ACC112 (cell line): ENCODE results near the gene TEPSIN.

Source experiments
- H2AFZ ChIP-seq: fragments of 200-600 bp; sonication (generic); one replicate; pipeline ENCODE4 v1.6.0; 2017; ENCODE audit warnings: antibody characterized with exemption, low read length; ENCODE audit not compliant: unreplicated experiment
- H3K27ac ChIP-seq: fragments of 200-600 bp; sonication (generic); 2 replicates; pipeline ENCODE4 v1.5.1; 2014; ENCODE audit warnings: low read depth, mild to moderate bottlenecking, antibody characterized with exemption, low read length, moderate library complexity
- H3K27me3 ChIP-seq: fragments of 200-600 bp; sonication (generic); 2 replicates; pipeline ENCODE4 v1.6.1; 2014; ENCODE audit warnings: mild to moderate bottlenecking, antibody characterized with exemption, low read length, moderate library complexity, mixed read lengths; ENCODE audit not compliant: insufficient read depth
- H3K36me3 ChIP-seq: fragments of 200-600 bp; sonication (generic); 2 replicates; pipeline ENCODE4 v1.6.1; 2016; ENCODE audit warnings: mild to moderate bottlenecking, antibody characterized with exemption, low read length, moderate library complexity, mixed read lengths; ENCODE audit not compliant: insufficient read depth
- H3K4me1 ChIP-seq: fragments of 200-600 bp; sonication (generic); one replicate; pipeline ENCODE4 v1.6.1; 2016; ENCODE audit warnings: low read length, mixed read lengths; ENCODE audit not compliant: insufficient read depth, unreplicated experiment, control insufficient read depth
- H3K4me3 ChIP-seq: fragments of 200-600 bp; sonication (generic); 2 replicates; pipeline ENCODE4 v1.5.1; 2014; ENCODE audit warnings: mild to moderate bottlenecking, low read depth, low read length
- H3K79me2 ChIP-seq: fragments of 200-600 bp; sonication (generic); one replicate; pipeline ENCODE4 v1.6.0; 2016; ENCODE audit warnings: low read length; ENCODE audit not compliant: control insufficient read depth, unreplicated experiment, insufficient read depth

Gene TEPSIN

DNA sequence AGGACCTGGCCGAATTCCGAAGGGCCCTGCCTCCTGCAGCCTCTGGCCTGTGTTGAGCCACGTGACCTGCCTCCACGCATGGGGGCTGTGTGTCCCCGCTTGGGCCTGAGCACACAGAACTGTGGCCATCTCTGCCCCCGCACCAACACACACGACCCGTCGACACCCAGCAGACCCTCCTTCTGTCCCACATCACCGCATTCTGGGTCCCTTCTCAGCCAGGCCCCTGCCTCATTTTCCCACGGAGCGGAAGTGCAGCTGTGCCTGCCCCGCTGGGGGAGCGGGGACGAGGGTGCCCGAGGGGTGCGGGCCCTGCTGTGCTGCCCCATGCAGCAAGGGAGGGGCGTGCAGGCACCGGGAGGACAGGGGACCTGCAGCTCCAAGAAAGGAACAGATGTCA lies 18.7 kb upstream of the TEPSIN start:
- H3K36me3 ChIP-seq = no peaks in the 10 kb centered on the region
- H2AFZ ChIP-seq = no peak overlapping the region
- no peak overlapping the region for H3K4me3 ChIP-seq
- peaks cover 9% of the 10 kb centered on the region for H3K4me1 ChIP-seq
- H3K79me2 ChIP-seq = no peaks in the 10 kb centered on the region
- no peaks in the 10 kb centered on the region for H3K27me3 ChIP-seq
- no peak overlapping the region for H3K27ac ChIP-seq

DNA sequence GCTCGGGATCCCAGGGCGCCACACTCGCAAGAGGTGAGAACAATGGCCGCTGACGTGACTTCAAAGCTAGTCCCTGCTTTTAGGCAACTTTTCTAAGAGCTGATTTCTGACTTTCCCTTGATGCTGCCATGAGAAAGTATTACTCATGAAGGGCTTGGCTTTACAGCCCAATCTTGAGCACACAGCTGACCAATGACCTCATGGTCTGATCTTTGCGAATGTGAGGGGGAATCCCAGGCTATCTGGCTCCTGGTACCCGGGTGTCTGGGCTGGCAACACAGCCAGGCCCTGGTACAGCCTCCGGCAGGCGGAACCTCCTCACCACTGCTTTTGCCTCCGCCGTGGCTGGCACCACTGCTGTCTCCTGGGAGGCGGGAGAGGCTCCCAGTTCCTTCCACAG lies 17.8 kb upstream of the TEPSIN start:
- peak overlapping the region; percentile 33; the same call in 1 of the 2 replicates for H3K27ac ChIP-seq
- no peaks in the 10 kb centered on the region for H3K36me3 ChIP-seq
- no peaks in the 10 kb centered on the region for H3K27me3 ChIP-seq
- peaks cover 9% of the 10 kb centered on the region for H3K4me1 ChIP-seq
- no peak overlapping the region for H3K4me3 ChIP-seq
- no peak overlapping the region for H2AFZ ChIP-seq
- no peaks in the 10 kb centered on the region for H3K79me2 ChIP-seq

DNA sequence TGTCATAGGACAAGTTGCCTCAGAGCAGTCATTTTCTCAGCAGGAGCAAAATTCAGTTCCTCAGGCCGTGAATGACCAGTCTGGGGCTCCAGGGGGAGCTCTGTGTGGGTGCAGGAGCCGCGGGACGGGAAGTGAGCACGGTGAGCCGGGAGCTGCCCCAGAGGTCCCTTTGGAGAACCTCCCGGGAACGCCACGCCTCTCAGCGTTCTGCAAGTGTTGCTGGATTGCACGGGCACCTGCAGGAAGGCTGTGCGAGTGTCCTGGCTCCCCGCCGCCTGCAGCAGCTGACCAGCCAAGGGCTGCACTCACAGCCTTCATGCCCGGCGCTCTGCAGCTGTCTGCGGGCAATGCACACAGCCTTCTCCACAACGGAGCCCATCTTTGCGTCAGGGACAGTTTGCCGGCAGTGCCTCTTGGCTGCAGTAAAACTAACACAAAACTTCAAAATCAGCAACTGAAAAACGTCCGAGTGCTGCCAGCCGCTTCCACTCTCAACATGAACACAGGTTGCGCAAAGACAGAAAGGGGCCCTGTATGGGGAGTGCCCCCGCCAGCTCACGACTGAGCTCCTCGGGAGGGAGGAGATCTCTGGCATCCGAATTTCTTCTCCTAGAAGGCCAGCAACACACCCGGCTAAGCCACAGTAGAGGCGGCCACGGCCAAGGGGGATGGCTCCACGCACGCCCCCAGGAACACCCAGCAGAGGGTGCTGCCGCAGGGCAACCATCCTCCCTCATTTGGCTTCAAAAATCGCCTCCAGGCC lies 16.3 kb upstream of the TEPSIN start:
- no peak overlapping the region for H3K27ac ChIP-seq
- no peak overlapping the region for H2AFZ ChIP-seq
- peaks cover 9% of the 10 kb centered on the region for H3K4me1 ChIP-seq
- H3K36me3 ChIP-seq = 0 out of 2 replicates have a peak, but pooled peaks cover 2% of the 10 kb centered on the region
- no peaks in the 10 kb centered on the region for H3K27me3 ChIP-seq
- no peak overlapping the region for H3K4me3 ChIP-seq
- no peaks in the 10 kb centered on the region for H3K79me2 ChIP-seq

DNA sequence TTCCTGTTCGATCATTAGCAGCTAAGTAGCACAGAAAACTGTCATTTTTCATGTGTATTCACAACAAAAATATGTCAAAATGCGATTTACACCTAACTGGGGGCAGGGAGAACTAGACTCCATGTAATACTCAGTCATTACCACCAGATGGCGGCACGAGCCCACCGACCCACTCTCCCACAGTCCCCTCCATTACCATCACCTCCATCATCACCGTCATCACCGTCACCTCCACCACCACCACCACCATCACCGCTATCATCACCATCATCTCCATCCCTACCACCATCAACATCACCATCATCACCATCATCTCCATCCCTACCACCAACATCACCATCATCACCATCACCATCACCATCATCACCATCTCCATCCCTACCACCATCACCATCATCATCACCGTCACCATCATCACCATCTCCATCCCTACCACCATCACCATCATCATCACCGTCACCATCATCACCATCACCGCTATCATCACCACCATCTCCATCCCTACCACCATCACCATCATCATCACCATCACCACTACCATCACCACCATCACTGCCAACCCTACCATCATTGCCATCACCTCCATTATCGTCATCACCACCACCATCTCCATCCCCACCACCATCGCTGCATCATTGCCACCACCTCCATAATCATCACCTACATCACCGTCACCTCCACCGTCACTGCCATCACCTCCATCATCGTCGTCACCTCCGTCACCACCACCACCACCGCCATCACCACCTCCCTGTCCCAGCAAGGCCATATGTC lies 14.7 kb upstream of the TEPSIN start:
- Histone ChIP-seq H3K27ac (no peak overlapping the region), H3K36me3 (peaks cover 6% of the 10 kb centered on the region; the same call in 1 of the 2 replicates), H3K27me3 (no peaks in the 10 kb centered on the region), H3K4me1 (peaks cover 9% of the 10 kb centered on the region), H3K79me2 (no peaks in the 10 kb centered on the region), H3K4me3 (no peak overlapping the region), H2AFZ (no peak overlapping the region)

DNA sequence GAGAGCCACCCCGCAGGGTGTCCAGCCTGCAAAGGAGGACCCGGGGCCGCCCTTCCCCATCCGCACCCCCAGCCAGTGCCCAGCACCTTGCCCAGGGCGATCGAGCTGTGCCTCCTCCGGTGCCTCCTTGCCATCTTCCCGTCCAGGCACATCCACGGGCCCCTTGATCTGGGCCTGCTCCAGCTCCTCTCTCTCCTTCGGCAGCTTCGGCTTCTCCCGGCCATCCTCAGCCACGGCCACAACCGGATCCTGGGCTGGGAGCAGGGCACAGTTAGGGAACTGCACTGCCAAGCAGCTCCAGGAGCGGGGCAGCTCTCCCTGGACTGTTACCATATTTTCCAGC lies 14.1 kb upstream of the TEPSIN start:
- H3K27me3 ChIP-seq = no peaks in the 10 kb centered on the region
- peaks cover 6% of the 10 kb centered on the region; the same call in 1 of the 2 replicates for H3K36me3 ChIP-seq
- no peak overlapping the region for H3K27ac ChIP-seq
- H3K79me2 ChIP-seq = no peaks in the 10 kb centered on the region
- peaks cover 9% of the 10 kb centered on the region for H3K4me1 ChIP-seq
- H3K4me3 ChIP-seq = no peak overlapping the region
- H2AFZ ChIP-seq = no peak overlapping the region

DNA sequence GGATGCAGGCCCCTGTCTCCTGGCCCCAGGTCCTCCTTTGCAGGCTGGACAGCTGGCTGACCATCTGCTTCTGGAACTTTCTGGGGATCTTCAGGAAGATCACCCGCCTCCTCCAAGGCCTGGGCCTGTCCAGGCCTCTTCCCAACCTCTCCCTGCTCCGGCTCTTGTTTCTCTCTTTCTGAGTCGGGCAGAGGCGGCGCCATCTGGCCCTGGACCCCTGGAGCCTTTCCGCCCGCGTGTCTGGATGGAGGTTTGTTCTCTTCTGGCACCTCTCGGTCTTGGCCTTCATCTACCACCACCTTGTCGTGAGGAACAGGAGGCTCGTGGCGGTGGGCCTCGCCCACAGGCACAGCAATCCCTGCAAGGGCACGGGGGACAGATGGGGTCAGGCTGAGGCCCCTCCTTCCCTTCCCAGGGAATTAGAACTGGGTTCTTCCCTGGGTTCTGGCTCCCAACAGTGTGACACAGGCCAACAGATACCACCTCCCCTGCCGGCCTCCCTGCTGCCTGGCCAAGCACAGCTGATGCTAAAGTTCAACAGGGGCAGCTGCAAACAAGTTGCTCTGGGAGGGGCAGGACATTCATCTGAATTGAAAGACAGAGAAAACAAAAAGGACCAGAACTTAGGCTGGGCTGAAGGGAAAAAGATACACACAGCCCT lies 13.6 kb upstream of the TEPSIN start:
- Histone ChIP-seq H3K79me2 (no peaks in the 10 kb centered on the region), H3K27me3 (no peaks in the 10 kb centered on the region), H2AFZ (no peak overlapping the region), H3K4me3 (no peak overlapping the region), H3K4me1 (peaks cover 9% of the 10 kb centered on the region), H3K27ac (no peak overlapping the region), H3K36me3 (peaks cover 6% of the 10 kb centered on the region; the same call in 1 of the 2 replicates)

DNA sequence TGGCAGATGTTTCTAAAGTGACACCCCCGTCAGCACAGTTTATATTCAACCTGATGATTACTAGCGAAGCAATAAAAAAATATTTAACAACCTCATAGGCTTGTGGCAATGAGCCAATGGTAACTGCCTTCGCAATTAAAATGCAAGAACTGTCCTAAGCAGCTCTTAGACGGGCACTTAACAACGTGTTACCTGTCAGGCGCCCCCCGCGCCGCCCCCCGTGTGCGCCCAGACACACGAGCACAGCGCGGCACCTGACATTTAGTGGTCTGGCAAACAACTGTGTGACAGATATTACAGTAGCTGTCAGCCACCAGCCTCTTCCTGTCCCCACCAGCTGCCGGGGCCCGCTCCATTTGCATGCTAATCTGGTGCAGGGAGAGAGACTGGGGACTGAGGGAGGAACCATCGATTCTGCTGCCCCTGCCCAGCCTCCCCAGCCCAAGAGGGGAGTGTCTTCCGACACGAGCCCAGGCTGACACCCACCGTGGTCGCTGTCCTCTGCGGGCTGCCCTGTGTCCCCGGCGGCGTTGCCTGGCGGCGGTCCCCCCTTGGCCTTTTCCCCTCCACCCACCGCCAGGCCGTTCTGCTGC lies 12.9 kb upstream of the TEPSIN start:
- H3K79me2 ChIP-seq = no peaks in the 10 kb centered on the region
- H3K4me1 ChIP-seq = peaks cover 7% of the 10 kb centered on the region
- no peaks in the 10 kb centered on the region for H3K27me3 ChIP-seq
- peaks cover 6% of the 10 kb centered on the region; the same call in 1 of the 2 replicates for H3K36me3 ChIP-seq
- H3K4me3 ChIP-seq = no peak overlapping the region
- H2AFZ ChIP-seq = no peak overlapping the region
- H3K27ac ChIP-seq = no peak overlapping the region

DNA sequence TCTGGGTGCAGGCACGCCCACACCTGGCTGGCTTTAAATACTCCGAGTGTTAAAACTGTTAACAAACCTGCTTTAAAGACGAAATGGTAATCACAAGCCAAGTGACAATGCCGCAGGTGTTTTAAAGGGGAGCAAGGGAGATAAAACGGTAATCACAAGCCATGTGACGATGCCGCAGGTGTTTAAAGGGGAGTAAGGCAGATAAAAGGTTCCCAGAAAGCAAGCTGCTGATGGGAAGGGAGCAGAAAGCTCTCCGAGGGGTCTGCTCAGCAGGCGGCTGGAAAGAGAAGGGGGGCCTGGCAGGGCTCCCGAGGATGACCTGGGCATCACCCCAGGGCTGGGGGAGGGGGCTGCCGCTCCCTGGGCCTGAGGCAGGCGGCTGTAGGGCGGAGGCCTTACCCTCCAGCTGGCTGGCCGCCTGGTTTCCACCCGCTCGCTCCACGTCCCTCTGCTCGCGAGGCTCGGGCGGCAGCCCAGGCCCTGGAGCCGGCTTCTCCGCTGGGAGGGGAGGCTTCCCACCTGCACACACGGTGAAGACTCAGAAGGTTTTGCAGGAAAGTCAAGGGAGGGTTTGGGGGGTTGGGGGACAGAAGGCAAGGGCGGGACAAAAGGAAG lies 12.3 kb upstream of the TEPSIN start:
- no peak overlapping the region for H3K27ac ChIP-seq

DNA sequence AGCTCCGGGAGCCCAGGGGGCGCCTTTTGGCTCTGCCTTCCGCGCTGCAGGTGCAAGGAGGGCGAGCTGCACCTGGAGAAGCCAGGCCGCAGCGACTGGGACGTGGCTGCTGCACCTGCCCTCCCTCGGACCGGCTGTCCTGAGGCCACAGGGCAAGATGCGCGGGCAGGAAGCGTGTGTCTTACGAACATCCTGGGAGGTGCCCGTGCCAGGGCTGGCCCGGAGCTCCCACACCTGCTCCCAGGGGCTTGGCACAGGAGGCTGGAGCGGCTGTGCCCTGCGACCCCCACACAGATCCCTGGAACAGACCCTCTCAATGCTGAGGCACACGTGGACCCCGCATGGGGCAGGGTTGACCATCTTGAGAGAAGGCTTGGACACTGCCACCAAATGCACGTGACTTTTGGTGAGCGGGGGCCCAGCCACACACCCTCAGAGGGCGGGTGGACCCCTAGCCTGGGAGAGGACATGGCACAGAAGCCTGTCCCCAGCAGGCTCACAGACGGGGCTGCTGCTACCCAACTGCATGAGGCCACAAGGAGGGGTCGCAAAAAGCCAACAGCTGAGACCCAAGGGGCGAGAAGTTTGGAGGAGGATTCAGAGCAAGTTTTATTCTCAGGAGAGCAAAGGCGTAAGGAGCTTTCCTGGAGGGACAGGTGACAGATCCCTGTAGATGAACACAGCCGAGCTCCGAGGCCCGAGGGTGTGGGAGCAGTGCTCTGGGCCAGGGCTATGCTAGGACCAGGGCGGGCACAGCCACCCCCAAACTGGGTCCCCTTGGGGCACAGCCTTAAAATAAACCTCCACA lies 11.6 kb upstream of the TEPSIN start:
- Histone ChIP-seq H2AFZ (no peak overlapping the region), H3K27me3 (no peaks in the 10 kb centered on the region), H3K27ac (no peak overlapping the region), H3K36me3 (peaks cover 6% of the 10 kb centered on the region; the same call in 1 of the 2 replicates), H3K4me1 (no peaks in the 10 kb centered on the region), H3K79me2 (no peaks in the 10 kb centered on the region), H3K4me3 (no peak overlapping the region)

More for the DNA sequence above, 12.3 kb upstream of the TEPSIN start:
- Histone ChIP-seq H3K36me3 (peaks cover 6% of the 10 kb centered on the region; the same call in 1 of the 2 replicates), H3K79me2 (no peaks in the 10 kb centered on the region), H3K4me1 (peaks cover 2% of the 10 kb centered on the region), H2AFZ (no peak overlapping the region), H3K4me3 (no peak overlapping the region), H3K27me3 (no peaks in the 10 kb centered on the region)
